NCI-H2081 (cell line): ENCODE data around the gene STIM2.
A peak's percentile ranks its signal among the peaks of the same experiment; 100 is the strongest.
"Not testable (repeated sequence)": the region's sequence is repeated elsewhere in the genome, so short reads cannot be mapped to it uniquely, and the experiment has no call there.

Experiments
- DNase-seq, 2 experiments: peaks; one replicate each; lab custom pipeline; 2025; lab: John Stamatoyannopoulos, UW

The STIM2 gene

GRCh38 chr4:26860157-26860921, at the start of gene STIM2:
STIM2 (plus strand) TSS chr4:26860841.
- DNase-seq: peak; percentile 98 to 99

- not testable (repeated sequence) for DNase-seq
Measured at GRCh38 chr4:26811571-26811970, 49.1 kb upstream of the STIM2 start.

- DNase-seq: no peak
Measured at GRCh38 chr4:26812049-26812714, 48.5 kb upstream of the STIM2 start.

- no peak for DNase-seq
Measured at GRCh38 chr4:26813698-26814097, 46.9 kb upstream of the STIM2 start.

- no peak for DNase-seq
Measured at GRCh38 chr4:26815199-26815598, 45.4 kb upstream of the STIM2 start.

- peak; percentile 16 to 43 for DNase-seq
Measured at GRCh38 chr4:26815706-26816105, 44.9 kb upstream of the STIM2 start.

- no peak for DNase-seq
Measured at GRCh38 chr4:26819026-26819425, 41.6 kb upstream of the STIM2 start.

GRCh38 chr4:26819478-26820095, 41.1 kb upstream of the STIM2 start:
- DNase-seq: no peak

GRCh38 chr4:26820346-26820745, 40.3 kb upstream of the STIM2 start:
- DNase-seq: no peak

- DNase-seq: no peak
Measured at GRCh38 chr4:26821031-26821430, 39.6 kb upstream of the STIM2 start.

- DNase-seq: no peak
Measured at GRCh38 chr4:26821677-26822503, 38.8 kb upstream of the STIM2 start.

GRCh38 chr4:26822546-26822945, 38.1 kb upstream of the STIM2 start:
- DNase-seq: no peak

- not testable (repeated sequence) for DNase-seq
Measured at GRCh38 chr4:26822974-26823373, 37.7 kb upstream of the STIM2 start.

- DNase-seq: no peak
Measured at GRCh38 chr4:26823583-26823982, 37.1 kb upstream of the STIM2 start.

GRCh38 chr4:26824667-26825066, 36.0 kb upstream of the STIM2 start:
- DNase-seq: no peak

- DNase-seq: no peak
Measured at GRCh38 chr4:26826721-26827120, 33.9 kb upstream of the STIM2 start.

- DNase-seq: not testable (repeated sequence)
Measured at GRCh38 chr4:26827336-26827735, 33.3 kb upstream of the STIM2 start.

GRCh38 chr4:26827798-26828197, 32.8 kb upstream of the STIM2 start:
- DNase-seq: no peak

- DNase-seq: no peak
Measured at GRCh38 chr4:26829018-26829417, 31.6 kb upstream of the STIM2 start.

- no peak for DNase-seq
Measured at GRCh38 chr4:26830033-26830432, 30.6 kb upstream of the STIM2 start.

GRCh38 chr4:26830701-26831100, 29.9 kb upstream of the STIM2 start:
- no peak for DNase-seq

GRCh38 chr4:26836539-26836938, 24.1 kb upstream of the STIM2 start:
- DNase-seq: no peak
